IPS-NIHi7 (cell line): Measurements from ENCODE around the gene NMNAT3.
A peak's percentile ranks its signal among the peaks of the same experiment; 100 is the strongest.
"Not testable (repeated sequence)": the region's sequence is repeated elsewhere in the genome, so short reads cannot be mapped to it uniquely, and the experiment has no call there.

Source experiments
- DNase-seq: peaks from one replicate; pipeline ENCODE4 v3.0.0; 2012; ENCODE audit warnings: mixed read lengths; ENCODE audit errors: extremely low spot score

NMNAT3 gene

DNA sequence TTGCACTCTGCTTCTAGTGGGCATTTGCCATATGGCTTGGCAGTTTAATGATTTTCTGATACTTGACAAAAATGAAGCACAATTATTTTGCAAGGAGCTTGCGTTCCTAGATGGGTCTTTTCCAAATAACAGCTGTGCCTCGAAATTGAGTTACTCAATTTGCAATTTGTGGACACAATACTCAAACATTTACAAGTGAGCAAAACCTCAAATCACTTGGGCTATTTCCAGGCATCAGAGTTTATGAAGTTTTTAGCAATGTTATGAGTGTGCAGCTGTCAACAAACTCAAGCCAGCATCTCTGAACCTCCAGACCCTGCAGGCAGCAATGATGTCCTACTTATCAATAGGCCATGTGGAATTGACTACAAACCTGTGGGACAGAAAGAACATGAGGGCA lies 41.3 kb downstream of the NMNAT3 start:
- no peak for DNase-seq

DNA sequence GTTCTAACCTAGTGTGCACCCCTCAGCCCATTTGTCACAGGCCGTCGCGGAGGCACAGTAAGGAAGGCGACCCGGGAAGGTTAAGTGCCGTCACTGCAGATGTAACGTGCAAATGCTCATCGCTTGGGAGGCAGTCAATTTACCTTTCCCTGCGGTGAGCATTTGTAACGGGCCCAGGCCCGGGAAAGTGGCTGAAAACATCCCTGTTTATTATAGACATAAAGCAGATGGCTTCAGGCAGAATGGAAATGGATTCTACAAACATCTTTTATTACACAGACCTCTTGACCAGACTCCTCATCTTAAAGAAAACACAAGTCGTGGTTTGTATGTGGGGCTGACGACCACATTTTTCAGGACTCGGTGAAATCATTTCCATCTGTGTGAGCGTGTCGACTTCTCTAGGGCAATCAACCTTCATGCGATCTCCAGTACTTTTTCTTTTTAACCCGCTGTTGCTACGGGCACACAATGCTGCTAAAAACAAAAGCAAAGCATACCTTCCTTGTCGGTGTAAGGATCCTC lies 43.6 kb downstream of the NMNAT3 start:
- no peak for DNase-seq

DNA sequence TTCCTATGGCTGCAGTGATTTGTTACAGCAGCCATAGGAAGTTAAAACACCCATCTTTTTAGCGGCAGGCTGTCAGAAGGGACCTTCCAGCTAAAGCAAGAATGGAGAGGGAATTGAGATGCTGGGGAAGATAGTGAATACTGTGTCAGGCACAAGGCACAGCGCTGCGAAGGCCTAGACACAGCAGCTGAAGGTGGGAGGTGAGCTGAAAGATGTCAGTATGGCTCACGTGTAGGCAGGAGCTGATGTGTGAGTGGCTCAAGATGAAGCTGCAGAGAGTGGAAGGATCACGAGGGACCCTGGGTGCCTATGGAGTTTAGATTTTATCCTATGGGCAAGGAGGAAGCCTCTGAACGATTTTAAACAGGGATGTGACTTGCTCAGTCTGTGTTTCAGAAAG lies 44.3 kb downstream of the NMNAT3 start:
- DNase-seq, result no peak

DNA sequence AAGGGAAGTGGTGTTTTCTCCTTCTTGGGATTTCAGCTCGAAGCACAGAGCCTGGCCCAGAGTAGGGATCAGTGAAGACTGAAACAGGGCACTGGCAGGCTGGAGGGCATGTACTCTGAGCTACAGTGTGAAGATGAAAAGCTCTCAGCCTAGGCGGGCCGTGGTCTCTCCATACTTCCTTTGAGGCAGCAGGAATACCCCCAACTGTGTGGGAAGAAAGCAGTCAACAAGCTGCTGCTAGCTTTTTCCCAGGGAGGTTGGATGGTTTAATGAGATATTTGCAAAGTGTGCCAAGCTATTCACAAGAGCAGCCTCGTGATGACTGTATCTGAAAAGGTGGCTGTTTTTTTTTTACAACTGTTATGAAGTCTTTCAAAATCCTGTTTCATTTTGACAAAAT lies 47.2 kb downstream of the NMNAT3 start:
- DNase-seq, result peak; percentile 26

DNA sequence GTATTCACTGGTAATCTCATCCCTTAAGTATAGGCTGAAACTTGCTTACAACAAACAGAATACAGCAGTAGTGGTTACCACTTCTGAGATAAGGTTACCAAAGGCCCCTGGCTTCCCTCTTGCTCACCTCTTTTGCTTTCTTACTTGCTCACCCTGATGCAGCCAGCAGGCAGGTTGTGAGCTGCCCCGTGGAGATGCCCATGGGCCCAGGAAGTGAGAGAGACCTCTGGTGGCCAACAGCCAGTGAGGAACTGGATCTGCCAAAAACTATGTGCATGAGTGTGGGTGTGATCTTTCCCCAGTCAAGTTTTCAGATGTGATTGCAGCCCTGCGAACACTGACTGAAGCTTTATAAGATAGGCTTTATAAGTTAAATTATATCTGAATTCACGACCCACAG lies 48.7 kb downstream of the NMNAT3 start:
- peak; percentile 75 for DNase-seq

DNA sequence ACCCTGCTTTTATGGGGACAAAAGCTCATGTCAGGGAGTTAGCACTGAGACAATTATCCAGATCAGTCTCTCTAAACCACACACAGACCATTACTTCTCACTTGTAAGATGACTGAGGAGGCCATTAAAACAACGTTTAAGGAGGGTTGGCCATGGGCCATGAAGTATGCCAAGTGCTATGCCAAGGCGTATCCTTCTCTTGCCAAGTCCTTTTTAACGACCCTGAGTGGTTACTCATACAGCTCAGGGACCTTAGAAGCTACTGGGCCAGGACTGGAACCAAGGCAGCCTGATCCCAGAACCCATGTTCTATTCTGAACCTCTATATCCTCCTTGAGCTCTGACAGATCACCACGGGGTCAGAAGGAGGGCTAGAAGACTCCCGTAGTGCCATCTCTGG lies 50.0 kb downstream of the NMNAT3 start:
- DNase-seq, result no peak

DNA sequence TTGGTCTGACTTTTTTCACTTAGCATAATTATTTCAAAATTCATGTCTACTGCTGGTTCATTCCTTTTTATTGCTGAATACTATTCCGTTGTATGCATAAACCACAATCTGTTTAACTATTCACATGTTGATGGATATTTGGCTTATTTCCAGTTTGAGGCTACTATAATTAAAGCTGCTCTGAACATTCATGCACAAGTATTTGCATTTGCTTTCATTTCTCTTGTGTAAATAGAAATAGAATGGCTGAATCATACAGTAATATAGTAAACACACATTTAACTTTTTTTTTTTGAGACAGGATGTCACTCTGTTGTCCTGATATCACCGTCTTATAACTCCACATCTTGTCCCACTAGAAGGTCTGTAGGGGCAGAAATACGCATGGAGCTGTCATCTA lies 57.3 kb downstream of the NMNAT3 start:
- DNase-seq, result no peak

DNA sequence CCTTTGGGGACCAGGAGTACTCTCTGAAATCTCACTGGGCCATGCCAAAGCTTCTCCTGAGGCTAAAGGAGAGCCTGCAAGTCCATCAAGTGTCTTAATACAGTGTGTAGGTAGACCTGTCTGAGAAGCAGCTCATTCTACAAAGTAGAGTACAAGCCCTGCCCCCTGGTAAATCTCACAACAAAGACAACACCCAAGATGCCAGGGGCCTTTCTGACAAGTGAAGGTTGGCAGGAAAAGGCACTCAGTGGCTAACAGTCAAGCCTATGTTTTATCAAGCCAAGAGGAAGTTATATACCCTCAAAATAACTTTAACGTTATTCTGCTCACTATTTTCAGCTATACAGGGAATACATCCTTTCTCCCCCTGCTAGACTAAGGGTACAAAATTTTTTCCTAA lies 58.3 kb downstream of the NMNAT3 start:
- no peak for DNase-seq

DNA sequence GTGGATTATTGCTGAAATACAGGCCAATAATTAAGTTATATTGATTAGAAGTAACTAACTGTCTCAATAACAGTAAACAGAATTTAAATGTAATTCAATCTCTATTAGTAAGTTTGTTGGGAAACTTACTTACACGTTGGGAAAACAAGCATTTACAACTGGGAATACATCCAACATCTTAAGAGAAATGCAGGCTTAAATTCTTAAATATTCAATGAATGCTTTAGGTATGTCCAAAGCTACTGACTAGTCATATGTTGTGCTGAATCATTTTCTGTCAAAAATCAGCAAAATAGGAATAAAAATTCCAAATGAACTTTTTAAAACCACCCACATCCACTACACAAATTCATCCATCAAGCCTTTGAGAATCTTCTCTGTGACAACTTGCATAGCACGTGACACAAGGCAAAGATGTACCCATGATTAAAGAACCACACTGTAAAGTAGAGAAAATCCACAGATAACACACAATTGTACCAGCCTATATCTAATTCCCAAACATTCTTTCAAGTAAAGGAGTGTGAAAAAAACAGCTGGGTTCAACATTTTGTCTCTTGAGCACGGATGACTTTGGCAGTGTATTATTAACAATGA lies 60.0 kb downstream of the NMNAT3 start:
- DNase-seq, result no peak

DNA sequence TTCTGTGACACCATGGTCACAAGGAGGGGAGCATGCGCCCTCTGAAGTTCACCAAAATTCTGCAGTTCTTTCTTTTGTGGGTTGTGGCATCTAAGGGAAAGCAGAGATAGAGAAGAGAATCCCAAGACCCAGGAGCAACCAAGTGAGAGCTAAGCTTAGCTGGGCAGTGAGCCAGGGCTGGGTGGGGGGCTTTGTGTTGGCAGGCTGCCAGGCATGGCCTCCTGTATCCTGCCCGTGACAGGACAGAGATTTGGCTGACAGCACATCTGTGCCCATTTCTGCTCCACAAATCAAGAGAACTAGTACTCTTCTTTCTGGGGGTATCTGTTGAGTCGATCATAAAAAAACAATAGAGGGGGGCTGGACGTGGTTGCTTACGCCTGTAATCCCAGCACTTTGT lies 66.2 kb downstream of the NMNAT3 start:
- DNase-seq, result no peak

DNA sequence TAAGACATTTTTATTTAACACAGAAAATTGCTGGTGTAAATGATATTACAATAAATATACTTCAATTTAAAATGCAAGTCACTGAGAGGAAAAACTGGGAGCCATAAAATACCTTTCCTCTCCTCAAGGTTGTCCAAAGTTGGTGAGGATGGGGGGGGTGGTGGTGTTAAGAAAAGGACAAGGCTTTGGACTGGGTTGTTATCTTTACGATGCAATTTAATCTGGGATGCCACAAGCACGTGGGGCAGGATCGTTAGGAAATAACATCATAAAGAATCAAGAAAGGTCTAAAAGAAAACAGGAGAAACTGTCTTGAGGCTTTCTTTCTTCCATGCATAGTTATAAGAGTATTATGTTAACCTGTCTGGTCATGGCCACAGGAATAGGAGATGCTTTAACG lies 66.9 kb downstream of the NMNAT3 start:
- no peak for DNase-seq

DNA sequence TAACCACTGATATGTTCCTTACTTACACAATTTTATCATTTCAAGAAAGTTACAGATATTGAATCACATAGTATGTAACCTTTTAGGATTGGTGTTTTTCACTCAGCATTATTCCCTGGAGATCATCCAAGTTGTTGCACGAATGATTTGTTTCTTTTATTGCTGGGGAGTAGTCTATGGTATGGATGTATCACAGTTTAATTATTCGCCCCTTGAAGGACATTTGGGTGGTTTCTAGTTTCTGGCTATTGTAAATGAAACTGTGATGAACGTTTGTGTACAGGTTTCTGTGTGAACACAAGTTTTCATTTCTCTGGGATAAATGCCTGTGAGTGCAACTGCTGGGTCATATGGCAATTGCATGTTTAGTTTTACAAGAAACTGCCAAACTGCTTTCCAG lies 68.8 kb downstream of the NMNAT3 start:
- DNase-seq, result no peak

DNA sequence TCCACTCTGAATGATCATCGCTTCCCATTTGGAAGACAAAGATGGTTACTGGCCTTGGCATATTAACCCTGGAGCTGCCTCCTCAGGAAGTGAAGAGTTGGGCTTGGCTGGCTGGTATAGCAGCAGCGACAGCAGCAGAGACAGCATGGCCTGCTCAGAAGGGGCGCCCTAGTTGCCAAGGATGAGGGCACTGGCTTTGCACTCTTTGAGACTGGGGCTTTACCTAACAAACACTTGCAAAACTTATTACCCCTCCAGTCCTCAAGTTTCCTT lies 69.7 kb downstream of the NMNAT3 start:
- DNase-seq, result no peak

DNA sequence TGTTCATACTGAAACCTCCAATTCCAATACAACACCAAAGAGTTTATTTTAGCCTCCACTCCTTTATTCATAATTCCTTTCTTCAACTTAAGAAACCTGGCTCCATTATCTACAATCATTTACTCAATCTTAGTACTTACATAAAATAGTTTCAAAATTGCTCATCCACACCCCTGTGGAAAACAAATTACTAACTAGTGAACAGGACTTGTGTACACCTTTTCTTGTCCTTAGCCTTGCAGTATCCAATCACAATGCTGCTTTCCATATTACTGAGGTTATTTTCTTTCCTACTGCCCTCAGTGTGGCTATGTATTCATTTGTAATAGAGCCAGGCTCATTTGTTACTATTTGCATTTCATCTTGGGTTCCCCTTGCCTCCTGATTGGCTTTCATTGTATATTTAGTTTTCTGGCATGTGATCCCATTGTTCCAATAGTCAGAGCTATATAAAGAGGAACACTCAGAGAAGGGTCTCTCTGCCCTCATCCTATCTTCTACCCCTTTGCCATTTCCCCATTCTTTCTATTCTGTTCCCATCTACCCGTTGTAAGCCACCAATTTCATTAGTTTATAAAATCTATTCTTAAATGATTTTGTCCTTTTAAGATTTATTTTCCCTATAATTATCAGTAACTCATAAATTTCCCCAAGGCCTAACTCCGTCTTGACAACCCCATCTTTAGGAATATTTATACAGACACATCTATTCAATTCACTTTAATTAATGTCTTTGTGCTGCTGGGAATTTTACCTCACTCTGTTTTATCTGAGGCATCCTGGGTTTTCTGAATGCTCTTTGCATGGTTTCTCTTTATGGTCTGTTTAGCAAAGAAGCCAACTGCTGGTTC lies 70.3 kb downstream of the NMNAT3 start:
- DNase-seq, result no peak

DNA sequence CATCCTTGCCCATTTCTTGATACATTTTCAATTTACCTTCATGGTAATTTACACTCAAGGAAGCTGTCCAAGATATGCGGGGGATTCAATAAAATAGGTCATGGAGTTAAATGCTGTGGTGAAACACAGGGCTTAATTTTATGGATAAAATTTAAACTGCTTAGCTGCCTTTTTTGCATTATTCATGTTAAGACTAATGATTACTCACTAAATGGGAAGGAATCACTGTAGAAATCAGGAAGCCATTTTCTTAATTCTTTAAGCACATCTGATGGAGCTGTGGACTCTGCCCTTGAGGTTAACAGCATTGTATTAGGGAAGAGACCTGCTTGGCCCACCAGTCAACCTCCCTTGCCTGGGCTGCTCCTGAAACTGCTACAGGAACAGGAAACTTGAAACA lies 75.8 kb downstream of the NMNAT3 start:
- no peak for DNase-seq

DNA sequence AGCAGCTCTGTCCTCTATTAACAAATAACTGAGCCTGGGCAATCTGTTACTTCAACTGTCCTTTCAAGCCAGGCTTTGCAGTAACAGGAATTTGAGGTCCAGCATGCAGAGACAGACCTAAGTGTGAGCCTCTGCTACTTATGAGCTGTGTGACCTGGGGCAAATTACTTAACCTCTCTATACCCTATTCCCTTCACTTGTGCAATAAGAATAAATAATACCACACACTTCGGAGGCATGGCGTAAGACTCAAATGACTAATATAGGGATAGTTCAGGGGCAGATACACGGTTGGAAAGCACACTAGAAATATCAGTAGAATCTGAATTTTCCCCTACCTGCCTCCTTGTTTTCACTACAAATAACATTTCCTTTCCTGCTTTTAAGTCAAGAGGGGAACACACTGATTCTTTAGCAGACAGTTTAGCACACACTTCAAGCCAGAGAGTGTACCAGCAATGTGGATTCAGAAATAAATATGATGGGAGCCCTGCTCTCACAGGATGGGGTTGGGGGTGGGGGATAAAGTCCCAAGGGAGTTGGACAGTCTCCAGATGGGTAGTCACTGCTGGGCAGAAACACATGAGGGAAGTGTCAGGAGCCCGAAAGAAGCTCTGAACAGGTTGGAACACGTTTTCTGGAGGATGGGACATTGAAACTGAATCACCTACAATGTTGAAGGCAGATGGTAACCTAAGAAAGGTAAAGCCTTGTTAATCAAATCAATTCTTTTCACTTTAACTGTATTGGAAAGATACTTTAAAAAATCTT lies 76.4 kb downstream of the NMNAT3 start:
- DNase-seq, result no peak

DNA sequence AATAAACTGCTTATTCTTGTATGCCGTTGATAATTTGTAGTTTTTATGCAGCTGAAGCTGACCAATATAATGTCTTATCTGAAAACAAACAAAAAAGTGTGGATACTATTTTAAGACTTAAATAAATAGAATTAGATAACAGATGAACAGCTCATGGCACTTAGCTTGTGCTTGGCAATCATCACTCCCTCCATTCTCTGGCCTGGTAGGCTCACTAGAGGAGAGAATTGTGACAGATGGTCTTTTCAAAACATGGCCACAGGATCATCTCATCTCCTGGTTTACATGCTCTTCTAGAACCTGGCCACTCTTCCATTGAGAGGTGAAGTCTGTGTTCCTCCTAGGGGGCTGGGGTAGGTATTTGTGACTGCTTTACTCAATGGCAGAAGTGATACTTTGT lies 79.8 kb downstream of the NMNAT3 start:
- DNase-seq, result no peak

DNA sequence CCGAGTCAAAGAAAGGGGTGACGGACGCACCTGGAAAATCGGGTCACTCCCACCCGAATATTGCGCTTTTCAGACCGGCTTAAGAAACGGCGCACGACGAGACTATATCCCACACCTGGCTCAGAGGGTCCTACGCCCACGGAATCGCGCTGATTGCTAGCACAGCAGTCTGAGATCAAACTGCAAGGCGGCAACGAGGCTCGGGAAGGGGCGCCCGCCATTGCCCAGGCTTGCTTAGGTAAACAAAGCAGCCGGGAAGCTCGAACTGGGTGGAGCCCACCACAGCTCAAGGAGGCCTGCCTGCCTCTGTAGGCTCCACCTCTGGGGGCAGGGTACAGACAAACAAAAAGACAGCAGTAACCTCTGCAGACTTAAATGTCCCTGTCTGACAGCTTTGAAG lies 86.6 kb downstream of the NMNAT3 start:
- DNase-seq, result not testable (repeated sequence)

DNA sequence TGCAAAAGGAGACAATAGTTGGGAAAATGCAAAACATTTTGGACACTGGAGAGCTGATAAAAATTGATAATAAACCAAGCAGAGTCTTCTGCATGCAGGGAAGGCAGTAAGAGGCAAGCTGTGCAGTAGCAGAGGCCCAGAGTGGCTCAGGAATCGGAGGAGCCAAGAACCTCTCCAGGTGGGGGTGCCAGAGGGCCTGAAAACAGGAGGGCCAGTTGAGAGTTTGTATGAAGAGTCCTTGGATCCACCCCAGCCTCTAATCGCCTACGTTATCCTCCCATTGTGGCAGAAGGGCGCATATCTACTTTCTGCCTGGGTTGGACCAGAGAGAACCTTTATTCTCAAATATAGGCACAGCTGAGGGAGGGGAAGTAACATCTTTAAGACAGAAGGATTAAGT lies 89.3 kb downstream of the NMNAT3 start:
- DNase-seq, result peak; percentile 88

DNA sequence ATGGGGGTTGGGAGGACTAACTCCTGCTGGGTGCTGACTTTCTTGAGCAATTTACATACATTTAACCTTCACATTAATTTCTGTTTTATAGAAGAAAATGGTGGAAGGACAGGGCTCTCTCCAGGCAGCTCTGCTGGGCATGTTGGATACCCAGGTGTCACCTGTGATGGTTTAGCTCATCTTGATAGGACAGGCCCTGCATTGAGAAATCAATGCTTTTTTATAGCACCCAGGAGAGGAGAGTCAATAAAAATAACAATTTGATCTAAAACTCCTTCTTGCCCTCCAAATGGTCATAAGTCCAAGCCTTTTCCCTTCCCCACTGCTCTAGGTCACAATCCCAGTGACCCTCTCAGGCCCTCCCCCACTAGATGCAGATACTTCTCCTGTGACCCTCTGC lies 90.0 kb downstream of the NMNAT3 start:
- DNase-seq, result no peak

DNA sequence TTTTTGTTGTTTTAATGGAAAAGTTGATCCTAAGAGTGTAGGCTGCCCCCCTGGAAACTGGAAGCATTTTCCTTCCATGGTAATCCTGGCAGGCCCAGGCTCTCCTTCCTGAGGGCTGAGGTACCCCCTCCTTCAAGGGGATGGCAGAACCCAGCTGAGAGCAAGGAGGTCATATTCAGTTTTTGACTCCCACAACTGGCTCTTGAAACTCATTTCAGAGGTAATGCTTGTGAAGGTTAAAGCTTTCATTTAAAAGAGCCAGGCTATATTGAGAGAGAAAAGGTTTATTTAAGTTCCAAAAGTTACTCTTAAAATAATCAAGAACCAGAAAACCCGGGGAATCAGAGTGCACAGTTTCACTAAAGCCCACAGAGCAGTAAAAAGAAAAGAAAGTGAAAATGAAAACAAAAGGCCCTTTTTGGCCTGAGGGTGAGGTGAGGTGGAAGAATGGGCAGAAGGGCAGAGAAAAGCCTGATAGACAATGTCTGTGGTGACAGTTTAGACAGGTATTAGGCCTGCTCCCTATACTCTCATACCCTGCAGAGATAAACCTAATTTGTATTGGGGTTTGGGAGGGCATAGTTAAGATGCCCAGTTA lies 91.3 kb downstream of the NMNAT3 start:
- no peak for DNase-seq

DNA sequence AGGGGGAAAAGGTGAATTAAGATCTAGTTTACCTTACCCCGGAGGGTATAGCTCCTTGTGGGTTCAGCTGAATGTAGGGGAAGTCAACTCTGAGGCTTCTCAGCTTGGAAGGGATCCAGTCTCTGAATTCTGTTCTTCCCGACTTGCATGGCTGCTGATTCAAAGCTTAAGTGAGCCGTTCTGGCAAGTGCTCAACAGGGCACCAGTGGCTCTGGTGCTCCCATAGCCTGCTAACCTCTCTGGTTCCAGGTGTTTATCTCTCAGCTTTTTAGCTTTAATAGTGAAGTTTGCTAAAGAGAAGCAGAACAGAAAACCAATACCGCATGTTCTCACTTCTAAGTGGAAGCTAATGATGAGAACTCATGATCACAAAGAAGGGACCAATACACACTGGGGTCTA lies 92.0 kb downstream of the NMNAT3 start:
- DNase-seq, result no peak

DNA sequence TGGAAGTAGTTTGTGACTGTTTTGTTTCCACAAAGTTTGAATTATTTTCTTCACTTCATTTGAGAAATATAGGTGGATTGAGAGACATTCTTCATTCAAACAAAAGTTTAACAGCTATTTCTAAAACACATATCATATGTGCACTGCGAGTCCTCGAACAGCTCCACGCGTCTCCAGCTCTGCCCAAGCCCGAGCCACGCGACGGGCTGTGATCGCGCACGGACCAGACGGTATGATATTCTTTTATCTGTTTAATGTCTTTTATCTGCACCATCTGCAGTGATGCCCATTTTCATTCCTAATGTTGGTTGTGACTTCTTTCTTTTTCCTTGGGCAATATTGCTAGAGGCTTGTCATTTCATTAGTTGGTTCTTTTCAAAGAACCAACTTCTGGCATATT lies 94.1 kb downstream of the NMNAT3 start:
- not testable (repeated sequence) for DNase-seq
